ENCODE data around the gene WRNIP1. TPM values are rescaled to one million over a fixed set of nuclear protein-coding genes. Genes with fewer than 3 reads are reported as not detected.

The WRNIP1 gene
- total RNA-seq, 4 donors from 2014 or later, result 62.6 to 89.4 (median 76.2) TPM

DNA sequence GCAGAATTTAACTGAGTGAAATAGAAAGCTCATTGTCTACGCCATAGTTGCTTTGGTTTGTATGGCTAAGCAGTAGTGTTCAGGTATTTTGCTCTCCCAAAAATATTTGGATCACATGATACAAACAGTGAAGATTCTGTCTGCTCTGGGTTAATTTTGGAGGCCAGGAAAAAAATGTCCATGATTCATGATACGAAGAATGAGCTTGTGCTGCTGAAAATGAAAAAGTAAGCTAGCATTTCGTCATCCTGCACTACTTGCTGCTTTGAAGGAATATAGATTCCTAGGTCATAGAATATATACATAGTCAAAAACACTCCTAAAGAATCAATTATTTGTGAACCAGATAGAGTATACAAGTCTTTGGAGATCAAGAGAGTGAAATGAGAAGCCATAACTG, 8.3 kb downstream of the WRNIP1 start:
- TF ChIP-seq, protein P1, sequence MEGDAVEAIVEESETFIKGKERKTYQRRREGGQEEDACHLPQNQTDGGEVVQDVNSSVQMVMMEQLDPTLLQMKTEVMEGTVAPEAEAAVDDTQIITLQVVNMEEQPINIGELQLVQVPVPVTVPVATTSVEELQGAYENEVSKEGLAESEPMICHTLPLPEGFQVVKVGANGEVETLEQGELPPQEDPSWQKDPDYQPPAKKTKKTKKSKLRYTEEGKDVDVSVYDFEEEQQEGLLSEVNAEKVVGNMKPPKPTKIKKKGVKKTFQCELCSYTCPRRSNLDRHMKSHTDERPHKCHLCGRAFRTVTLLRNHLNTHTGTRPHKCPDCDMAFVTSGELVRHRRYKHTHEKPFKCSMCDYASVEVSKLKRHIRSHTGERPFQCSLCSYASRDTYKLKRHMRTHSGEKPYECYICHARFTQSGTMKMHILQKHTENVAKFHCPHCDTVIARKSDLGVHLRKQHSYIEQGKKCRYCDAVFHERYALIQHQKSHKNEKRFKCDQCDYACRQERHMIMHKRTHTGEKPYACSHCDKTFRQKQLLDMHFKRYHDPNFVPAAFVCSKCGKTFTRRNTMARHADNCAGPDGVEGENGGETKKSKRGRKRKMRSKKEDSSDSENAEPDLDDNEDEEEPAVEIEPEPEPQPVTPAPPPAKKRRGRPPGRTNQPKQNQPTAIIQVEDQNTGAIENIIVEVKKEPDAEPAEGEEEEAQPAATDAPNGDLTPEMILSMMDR (IDR thresholded peaks at IDR 0.05), result no peak
- no peak for TF ChIP-seq EP300 (IDR thresholded peaks at IDR 0.05)
- TF ChIP-seq POLR2A (IDR thresholded peaks at IDR 0.05), result no peak
- Histone ChIP-seq H3K4me1 (peaks cover 0 to 64% (median 14%) of the 10 kb centered on the region in 4 donors), H3K4me3 (no peak overlapping the region), H3K27ac (no peak overlapping the region), H3K9me3 (no peaks in the 10 kb centered on the region), H3K27me3 (no peaks in the 10 kb centered on the region), H3K36me3 (peaks cover 0 to 30% (median 0%) of the 10 kb centered on the region in 3 donors)
- WGBS, 2 donors, result 59 to 76% methylated on average over 3 of the region's 3 CpGs
- no peak for DNase-seq (ENCODE audit: low spot score in 2 of 2)

DNA sequence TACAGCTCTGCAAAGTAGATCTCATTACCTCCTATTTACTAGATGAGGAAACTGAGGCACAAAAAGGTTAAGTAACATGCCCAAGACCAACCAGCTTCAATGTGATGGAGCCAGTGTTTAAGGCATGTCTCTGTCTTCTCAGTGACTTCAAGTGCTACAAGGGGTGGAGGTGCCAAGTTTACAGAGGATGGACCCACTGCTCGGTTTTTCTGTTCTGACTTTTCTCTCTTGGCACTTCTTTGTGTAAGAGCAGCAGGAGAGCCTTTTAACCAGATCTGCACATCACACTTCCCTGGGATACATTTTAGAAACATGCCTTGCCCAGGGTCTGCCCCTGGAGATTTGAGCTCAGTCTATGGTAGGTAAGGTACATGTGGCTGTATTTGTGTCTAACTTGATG, 9.8 kb downstream of the WRNIP1 start:
- no peak overlapping the region for H3K27ac ChIP-seq
- peaks cover 0 to 51% (median 3%) of the 10 kb centered on the region in 4 donors for H3K4me1 ChIP-seq
- WGBS, 2 donors, result 80 to 81% methylated on average over 1 of the region's 1 CpG
- no peaks in the 10 kb centered on the region for H3K27me3 ChIP-seq
- H3K36me3 ChIP-seq, result peaks cover 0 to 44% (median 6%) of the 10 kb centered on the region in 3 donors
- no peak for DNase-seq (ENCODE audit: low spot score in 2 of 2)
- H3K4me3 ChIP-seq, result no peak overlapping the region
- TF ChIP-seq POLR2A (IDR thresholded peaks at IDR 0.05) (no peak), EP300 (IDR thresholded peaks at IDR 0.05) (no peak)
- TF ChIP-seq, protein P1 (IDR thresholded peaks at IDR 0.05), result no peak
- no peaks in the 10 kb centered on the region for H3K9me3 ChIP-seq

DNA sequence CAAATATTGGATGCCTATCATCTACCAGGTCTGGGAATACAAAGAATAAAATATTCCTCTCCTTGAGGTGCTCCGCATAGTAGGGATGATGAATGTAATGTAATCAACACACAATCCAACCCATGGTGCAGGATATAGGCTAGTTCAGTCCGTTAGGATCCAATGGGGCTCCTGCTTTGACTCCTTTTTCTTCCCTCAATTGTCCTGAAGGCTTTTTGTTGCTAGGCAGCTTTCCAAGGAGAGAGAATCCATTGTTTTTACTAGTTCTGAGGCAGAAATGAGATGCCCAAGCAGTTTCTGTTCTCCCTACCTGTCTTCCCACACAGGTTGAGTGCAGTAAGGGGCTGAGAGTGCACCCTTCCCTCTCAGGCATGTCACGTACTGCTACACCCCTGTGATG, 12.1 kb downstream of the WRNIP1 start:
- 91 to 95% methylated on average over 3 of the region's 3 CpGs for WGBS, 2 donors

DNA sequence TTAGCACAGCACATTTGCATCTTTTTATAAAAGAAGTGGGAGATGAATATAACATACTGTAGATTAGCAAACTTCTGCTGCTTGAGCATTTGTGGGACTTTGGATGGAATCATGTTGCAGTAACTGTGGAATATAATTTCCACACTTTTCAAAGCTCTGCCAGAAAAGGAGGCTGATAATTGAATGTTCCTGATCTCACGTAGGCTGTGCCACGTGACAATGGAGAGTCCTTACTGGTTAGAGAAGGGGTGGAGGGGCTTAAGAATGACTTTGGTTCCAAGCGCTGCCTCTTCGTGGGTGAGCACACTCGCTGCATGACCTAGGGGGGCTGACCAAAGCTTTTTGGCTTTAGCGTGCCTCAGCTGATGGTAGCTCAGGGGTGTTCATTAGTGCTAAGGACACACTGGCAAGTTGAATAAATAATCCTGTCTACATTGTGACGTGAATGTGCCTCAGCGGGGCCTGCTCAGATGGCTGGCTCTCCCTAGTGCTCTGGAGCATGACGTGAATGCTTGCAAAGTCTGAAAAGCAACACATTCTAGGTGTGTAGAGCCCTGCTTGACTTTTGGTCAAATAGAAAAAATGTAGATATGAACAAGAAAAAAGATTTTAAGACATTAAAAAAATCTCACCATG, 15.0 kb downstream of the WRNIP1 start:
- H3K4me3 ChIP-seq, result no peak overlapping the region
- WGBS, 2 donors, result 87 to 88% methylated on average over 9 of the region's 9 CpGs
- no peaks in the 10 kb centered on the region for H3K9me3 ChIP-seq
- TF ChIP-seq, protein P1 (IDR thresholded peaks at IDR 0.05), result no peak
- TF ChIP-seq POLR2A (IDR thresholded peaks at IDR 0.05) (no peak), EP300 (IDR thresholded peaks at IDR 0.05) (no peak)
- peaks cover 0 to 68% (median 6%) of the 10 kb centered on the region in 3 donors for H3K36me3 ChIP-seq
- H3K4me1 ChIP-seq, result peaks cover 0 to 30% (median 0%) of the 10 kb centered on the region in 4 donors
- DNase-seq (ENCODE audit: low spot score in 2 of 2), result no peak
- H3K27ac ChIP-seq, result no peak overlapping the region
- no peaks in the 10 kb centered on the region for H3K27me3 ChIP-seq

More for the DNA sequence above, 12.1 kb downstream of the WRNIP1 start:
- H3K4me3 ChIP-seq, result no peak overlapping the region
- no peaks in the 10 kb centered on the region for H3K27me3 ChIP-seq
- TF ChIP-seq EP300 (IDR thresholded peaks at IDR 0.05) (no peak), POLR2A (IDR thresholded peaks at IDR 0.05) (no peak)
- TF ChIP-seq, protein P1 (IDR thresholded peaks at IDR 0.05), result no peak
- DNase-seq (ENCODE audit: low spot score in 2 of 2), result no peak
- H3K9me3 ChIP-seq, result no peaks in the 10 kb centered on the region
- H3K4me1 ChIP-seq, result peaks cover 0 to 36% (median 0%) of the 10 kb centered on the region in 4 donors
- H3K27ac ChIP-seq, result no peak overlapping the region
- H3K36me3 ChIP-seq, result peaks cover 0 to 62% (median 6%) of the 10 kb centered on the region in 3 donors

DNA sequence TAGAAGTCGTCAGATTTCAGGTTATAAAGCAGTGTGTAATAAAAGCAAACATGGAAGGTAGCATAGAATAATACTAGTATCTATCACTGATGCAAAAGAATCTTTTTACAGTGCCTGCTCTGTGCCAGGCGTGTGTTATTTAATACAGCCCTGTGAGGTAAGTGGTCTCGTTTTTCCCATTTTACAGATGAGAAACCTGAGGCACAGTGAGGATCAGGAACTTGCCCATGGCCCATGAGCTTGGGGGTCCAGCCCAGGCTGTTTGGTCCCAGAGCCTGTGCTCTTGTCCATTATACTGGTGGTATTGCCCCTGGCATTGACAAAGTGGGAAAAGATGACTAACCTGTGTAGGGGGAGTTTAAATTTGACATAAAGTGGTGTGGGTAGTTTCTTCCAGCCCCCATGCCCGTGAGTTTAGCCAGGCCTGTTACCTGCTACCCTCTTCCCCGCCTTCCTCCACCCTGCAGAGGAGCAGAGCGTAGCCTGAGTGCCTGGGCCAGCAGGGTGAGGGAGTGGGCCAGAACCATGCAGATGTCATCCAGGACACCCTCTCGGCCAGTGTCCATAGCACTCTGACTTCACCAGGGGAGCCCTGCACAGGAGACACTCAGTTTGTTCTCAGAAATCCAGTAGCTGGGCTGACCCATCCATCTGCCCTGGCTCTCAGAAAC, 16.6 kb downstream of the WRNIP1 start:
- peaks cover 0 to 79% (median 6%) of the 10 kb centered on the region in 3 donors for H3K36me3 ChIP-seq
- TF ChIP-seq, protein P1 (IDR thresholded peaks at IDR 0.05), result no peak
- TF ChIP-seq POLR2A (IDR thresholded peaks at IDR 0.05) (no peak), EP300 (IDR thresholded peaks at IDR 0.05) (no peak)
- peaks cover 0 to 20% (median 0%) of the 10 kb centered on the region in 4 donors for H3K4me1 ChIP-seq
- no peaks in the 10 kb centered on the region for H3K9me3 ChIP-seq
- H3K27me3 ChIP-seq, result no peaks in the 10 kb centered on the region
- no peak overlapping the region for H3K27ac ChIP-seq
- H3K4me3 ChIP-seq, result no peak overlapping the region
- DNase-seq (ENCODE audit: low spot score in 2 of 2), result no peak
- WGBS, 2 donors, result 82 to 91% methylated on average over 7 of the region's 7 CpGs
